Smooth muscle cell (in vitro differentiated cells): ENCODE results near the gene SIAH1. TPM values are rescaled to one million over a fixed set of nuclear protein-coding genes. Genes with fewer than 3 reads are reported as not detected.

Experiments
- DNase-seq: peaks from one replicate; lab custom pipeline; 2025; ENCODE audit not compliant: unreplicated experiment; lab: John Stamatoyannopoulos, UW
- H2AFZ ChIP-seq: fragments of 200-600 bp; sonication (generic); 2 replicates; pipeline ENCODE4 v1.6.0; 2016; ENCODE audit warnings: antibody characterized with exemption, low read depth, mild to moderate bottlenecking
- H3F3A ChIP-seq: fragments of 200-600 bp; sonication (generic); 2 replicates; pipeline ENCODE4 v1.6.0; 2017; ENCODE audit warnings: antibody characterized with exemption, low read depth
- H3K27ac ChIP-seq: fragments of 200-600 bp; sonication (generic); 2 replicates; pipeline ENCODE4 v1.5.1; 2016; ENCODE audit warnings: low read depth, mild to moderate bottlenecking
- H3K27me3 ChIP-seq: fragments of 200-600 bp; sonication (generic); 2 replicates; pipeline ENCODE4 v1.6.1; 2016; ENCODE audit warnings: low read depth, mild to moderate bottlenecking
- H3K36me3 ChIP-seq: fragments of 200-600 bp; sonication (generic); 2 replicates; pipeline ENCODE4 v1.5.1; 2016; ENCODE audit warnings: low read depth
- H3K4me1 ChIP-seq: fragments of 200-600 bp; sonication (generic); 2 replicates; pipeline ENCODE4 v1.5.1; 2016; ENCODE audit warnings: low read depth
- H3K4me2 ChIP-seq: fragments of 200-600 bp; sonication (generic); 2 replicates; pipeline ENCODE4 v1.6.0; 2016; ENCODE audit warnings: mild to moderate bottlenecking
- H3K4me3 ChIP-seq: fragments of 200-600 bp; sonication (generic); 2 replicates; pipeline ENCODE4 v1.5.1; 2016; ENCODE audit warnings: mild to moderate bottlenecking
- H3K79me2 ChIP-seq: fragments of 200-600 bp; sonication (generic); 2 replicates; pipeline ENCODE4 v1.6.0; 2016; ENCODE audit warnings: low read depth, mild to moderate bottlenecking
- H3K9ac ChIP-seq: fragments of 200-600 bp; sonication (generic); 2 replicates; pipeline ENCODE4 v1.6.0; 2016; ENCODE audit warnings: low read depth
- H3K9me3 ChIP-seq: fragments of 200-600 bp; sonication (generic); replicated peaks from 2 replicates; pipeline ENCODE4 v1.5.1; 2016; ENCODE audit warnings: low read depth
- H4K20me1 ChIP-seq: fragments of 200-600 bp; sonication (generic); 2 replicates; pipeline ENCODE4 v1.6.0; 2016; ENCODE audit warnings: low read depth
- CTCF ChIP-seq: fragments of 200-600 bp; sonication (generic); IDR thresholded peaks from 2 replicates; pipeline ENCODE4 v1.5.1; 2017; ENCODE audit warnings: borderline replicate concordance, mild to moderate bottlenecking, antibody characterized with exemption; ENCODE audit not compliant: insufficient read depth, poor library complexity, severe bottlenecking
- WGBS: methylation state at CpG from one replicate; pipeline ENCODE4 v1.1.7; 2016; ENCODE audit warnings: low lambda C conversion rate; 5-methylcytosine and 5-hydroxymethylcytosine counted together
- polyA plus RNA-seq: library from polyadenylated mRNA; unstranded; fragments of >200 nt; fragmentation: Nextera tagmentation; extraction: Ambion mirVana; gene quantifications from 2 replicates; pipeline ENCODE4 v1.2.1, GENCODE V29; 2016
- total RNA-seq: library from RNA; depleted of rRNA; stranded (reverse); fragments of >200 nt; gene quantifications from 2 replicates; pipeline ENCODE4 v1.2.3, GENCODE V29; 2014

SIAH1 gene
- total and polyA plus RNA-seq, 2 experiments from 2014 or later = 24.5 to 34.0 TPM

- Histone ChIP-seq H3K9ac (no peak overlapping the region), H3K9me3 (no peaks in the 10 kb centered on the region), H2AFZ (no peak overlapping the region), H3K27me3 (no peaks in the 10 kb centered on the region), H3K4me1 (peaks cover 19% of the 10 kb centered on the region), H3K4me3 (no peak overlapping the region), H3K79me2 (peaks cover 89% of the 10 kb centered on the region), H3K36me3 (no peaks in the 10 kb centered on the region), H3K27ac (no peak overlapping the region), H3K4me2 (no peak overlapping the region), H4K20me1 (peaks cover 96% of the 10 kb centered on the region), H3F3A (peaks cover 5% of the 10 kb centered on the region)
- no peak for DNase-seq
- 96% methylated on average over 12 of the region's 12 CpGs for WGBS
- no peak for TF ChIP-seq CTCF
Measured at GRCh38 chr16:48361540-48362144, 23.6 kb downstream of the SIAH1 start.

GRCh38 chr16:48361012-48361411, 24.2 kb downstream of the SIAH1 start:
- no peaks in the 10 kb centered on the region for H3K27me3 ChIP-seq
- no peak for DNase-seq
- H2AFZ ChIP-seq = no peak overlapping the region
- H3K36me3 ChIP-seq = no peaks in the 10 kb centered on the region
- H3K27ac ChIP-seq = no peak overlapping the region
- no peak for TF ChIP-seq CTCF
- peaks cover 15% of the 10 kb centered on the region for H3K4me1 ChIP-seq
- H3K79me2 ChIP-seq = peaks cover 86% of the 10 kb centered on the region
- WGBS = 100% methylated on average over 3 of the region's 3 CpGs
- H3K4me2 ChIP-seq = no peak overlapping the region
- H3K9ac ChIP-seq = no peak overlapping the region
- no peaks in the 10 kb centered on the region for H3K9me3 ChIP-seq
- no peaks in the 10 kb centered on the region for H3F3A ChIP-seq
- H3K4me3 ChIP-seq = no peak overlapping the region
- H4K20me1 ChIP-seq = peaks cover 90% of the 10 kb centered on the region

- Histone ChIP-seq H3K36me3 (no peaks in the 10 kb centered on the region), H3K27ac (no peak overlapping the region), H4K20me1 (peaks cover 85% of the 10 kb centered on the region), H2AFZ (no peak overlapping the region), H3K9me3 (no peaks in the 10 kb centered on the region), H3F3A (no peaks in the 10 kb centered on the region), H3K4me1 (peaks cover 9% of the 10 kb centered on the region), H3K4me3 (no peak overlapping the region), H3K9ac (no peak overlapping the region), H3K27me3 (no peaks in the 10 kb centered on the region), H3K4me2 (no peak overlapping the region), H3K79me2 (peaks cover 86% of the 10 kb centered on the region)
- DNase-seq = no peak
- no peak for TF ChIP-seq CTCF
- WGBS = 90% methylated on average over 2 of the region's 2 CpGs
Measured at GRCh38 chr16:48359983-48360382, 25.2 kb downstream of the SIAH1 start.

- Histone ChIP-seq H3K4me3 (no peak overlapping the region), H3K9me3 (no peaks in the 10 kb centered on the region), H3K79me2 (peaks cover 71% of the 10 kb centered on the region), H3K4me1 (no peaks in the 10 kb centered on the region), H3K9ac (no peak overlapping the region), H2AFZ (no peak overlapping the region), H4K20me1 (peaks cover 78% of the 10 kb centered on the region), H3K4me2 (no peak overlapping the region), H3K27me3 (no peaks in the 10 kb centered on the region), H3K27ac (no peak overlapping the region), H3F3A (no peaks in the 10 kb centered on the region), H3K36me3 (no peaks in the 10 kb centered on the region)
- 98% methylated on average over 3 of the region's 3 CpGs for WGBS
- DNase-seq = no peak
- no peak for TF ChIP-seq CTCF
Measured at GRCh38 chr16:48358419-48358818, 26.8 kb downstream of the SIAH1 start.
